Prostate gland (tissue), 2 donors: ENCODE results near the gene RBP5. TPM values are rescaled to one million over a fixed set of nuclear protein-coding genes. Genes with fewer than 3 reads are reported as not detected.
"Not testable (repeated sequence)": the region's sequence is repeated elsewhere in the genome, so short reads cannot be mapped to it uniquely, and the experiment has no call there.

ENCODE experiments used
- DNase-seq: peaks from one replicate; pipeline ENCODE4 v3.0.0-alpha.2; 2019; ENCODE audit warnings: low spot score
- H3K27ac ChIP-seq, 2 donors: fragments of 200-600 bp; sonication (generic); 2 replicates each; pipeline ENCODE4 v1.5.1; 2017 to 2019
- H3K27me3 ChIP-seq: fragments of 200-600 bp; sonication (generic); replicated peaks from 2 replicates; pipeline ENCODE4 v1.5.1; 2019; ENCODE audit not compliant: insufficient read depth
- H3K36me3 ChIP-seq, 2 donors: fragments of 200-600 bp; sonication (generic); 1 replicate in 1 of 2; 2 replicates in 1 of 2; pipeline versions ENCODE4 v1.5.1 to v1.8.1; 2017 to 2019
- H3K4me1 ChIP-seq: fragments of 200-600 bp; sonication (generic); replicated peaks from 2 replicates; pipeline ENCODE4 v1.5.1; 2019
- H3K4me3 ChIP-seq, 2 donors: fragments of 200-600 bp; sonication (generic); 2 replicates each; pipeline ENCODE4 v1.5.1; 2017 to 2019
- H3K9me3 ChIP-seq: fragments of 200-600 bp; sonication (generic); 2 replicates; pipeline ENCODE4 v1.5.1; 2017
- CTCF ChIP-seq, 4 experiments: fragments of 200-600 bp in 2 of 4; fragments of 450-650 bp in 2 of 4; sonication (generic) in 2 of 4; IDR thresholded peaks; 1 replicate in 3 of 4; 2 replicates in 1 of 4; pipeline ENCODE4 v1.5.1; 2016 to 2019; ENCODE audit warnings: antibody characterized with exemption in 4 of 4, mild to moderate bottlenecking in 2 of 4, moderate library complexity in 2 of 4
- POLR2A ChIP-seq: fragments of 450-650 bp; IDR thresholded peaks from one replicate; pipeline ENCODE4 v1.6.1; 2016; ENCODE audit warnings: antibody characterized with exemption, mild to moderate bottlenecking
- POLR2AphosphoS5 ChIP-seq: sonication (generic); formaldehyde crosslinking; IDR thresholded peaks from one replicate; pipeline ENCODE4 v1.6.1; 2017; ENCODE audit warnings: antibody characterized with exemption
- WGBS: methylation state at CpG from one replicate; pipeline ENCODE4 v1.1.5; 2018; 5-methylcytosine and 5-hydroxymethylcytosine counted together
- intact Hi-C: fragments of 100-400 bp; cut with DNase I; formaldehyde crosslinking; loops from one replicate; pipeline ENCODE4 v1.14.2; 2022
- total RNA-seq, 2 donors: library from RNA; depleted of rRNA; stranded (reverse); fragments of >200 nt; gene quantifications; one replicate each; pipeline ENCODE4 v1.1.0, GENCODE V29; 2016

Gene RBP5
- total RNA-seq, 2 donors from 2014 or later, result 2.4 to 3.5 TPM

GRCh38 chr12:7109572-7109920 lies 19.1 kb downstream of the RBP5 start:
- WGBS, result 81% methylated on average over 5 of the region's 5 CpGs
- Histone ChIP-seq H3K9me3 (no peaks in the 10 kb centered on the region), H3K27me3 (no peaks in the 10 kb centered on the region), H3K27ac (peak overlapping the region; percentile 77 to 89), H3K4me3 (no peak overlapping the region), H3K36me3 (no peaks in the 10 kb centered on the region), H3K4me1 (no peaks in the 10 kb centered on the region)
- no peak for DNase-seq
- intact Hi-C loops, result loop anchor here (2.0 kb wide), 1 partner anchor 49 kb away; the partner anchor contains the start of gene C1S
- no peak for TF ChIP-seq POLR2A
- TF ChIP-seq POLR2AphosphoS5, result no peak
- TF ChIP-seq CTCF (IDR thresholded peaks at IDR 0.05), result no peak

- peak within 1 kb of the TSS; percentile 77 to 89 for H3K27ac ChIP-seq
- no peaks in the 10 kb centered on the region for H3K4me1 ChIP-seq
- 14% methylated on average over 23 of the region's 23 CpGs for WGBS
- no peaks in the 10 kb centered on the region for H3K27me3 ChIP-seq
- no peaks in the 10 kb centered on the region for H3K9me3 ChIP-seq
- intact Hi-C loops, result loop anchor here (2.0 kb wide), 1 partner anchor 48 kb away; the partner anchor contains the start of gene C1S
- H3K36me3 ChIP-seq, result no peaks in the 10 kb centered on the region
- H3K4me3 ChIP-seq, result peak within 1 kb of the TSS; percentile 45 to 54
- peak; percentile 96 to 98 (median 97) for TF ChIP-seq CTCF (IDR thresholded peaks at IDR 0.05)
- peak; percentile 29 for TF ChIP-seq POLR2A
- TF ChIP-seq POLR2AphosphoS5, result peak; percentile 87
- peak; percentile 82 for DNase-seq
Measured at GRCh38 chr12:7108796-7109571, 19.7 kb downstream of the RBP5 start, which contains the start of gene C1RL. Gene C1RL (minus strand): TSS chr12:7109214. CDS start chr12:7109180, 34 bp downstream.

- H3K36me3 ChIP-seq, result no peaks in the 10 kb centered on the region
- WGBS, result 2% methylated on average over 20 of the region's 30 CpGs
Measured at GRCh38 chr12:7108003-7108795, 20.5 kb downstream of the RBP5 start.

GRCh38 chr12:7107636-7108002 lies 21.1 kb downstream of the RBP5 start:
- DNase-seq, result no peak
- TF ChIP-seq POLR2A (no peak), POLR2AphosphoS5 (no peak), CTCF (IDR thresholded peaks at IDR 0.05) (no peak)
- WGBS, result 32% methylated on average over 3 of the region's 3 CpGs
- H3K4me1 ChIP-seq, result no peaks in the 10 kb centered on the region
- H3K27me3 ChIP-seq, result no peaks in the 10 kb centered on the region
- intact Hi-C loops, result loop anchor here (2.0 kb wide), 1 partner anchor 47 kb away; the partner anchor contains the start of gene C1S
- H3K36me3 ChIP-seq, result no peaks in the 10 kb centered on the region
- no peaks in the 10 kb centered on the region for H3K9me3 ChIP-seq
- peak overlapping the region; percentile 45 to 54 for H3K4me3 ChIP-seq
- H3K27ac ChIP-seq, result peak overlapping the region; percentile 77 to 89

More at GRCh38 chr12:7108003-7108795, 20.5 kb downstream of the RBP5 start:
- Histone ChIP-seq H3K9me3 (no peaks in the 10 kb centered on the region), H3K4me3 (peak overlapping the region; percentile 45 to 54), H3K4me1 (no peaks in the 10 kb centered on the region), H3K27me3 (no peaks in the 10 kb centered on the region), H3K27ac (peak overlapping the region; percentile 77 to 89)
- TF ChIP-seq CTCF (IDR thresholded peaks at IDR 0.05), result peak in 1 of 4 experiments; percentile 1
- peak; percentile 79 for TF ChIP-seq POLR2A
- no peak for TF ChIP-seq POLR2AphosphoS5
- peak; percentile 52 for DNase-seq
- intact Hi-C loops, result loop anchor here (2.0 kb wide), 1 partner anchor 47 kb away; the partner anchor contains the start of gene C1S

GRCh38 chr12:7107181-7107580 lies 21.5 kb downstream of the RBP5 start:
- H3K36me3 ChIP-seq, H3K4me1 ChIP-seq, H3K9me3 ChIP-seq, H3K27ac ChIP-seq, H3K4me3 ChIP-seq, intact Hi-C loops, DNase-seq, H3K27me3 ChIP-seq: not testable (repeated sequence)
- WGBS, result 98% methylated on average over 5 of the region's 5 CpGs
